Activated CD4-positive, alpha-beta T cell treated with anti-CD3 and anti-CD28 coated beads, Interleukin-10, Interleukin-2, amounts not matched to agents 100 ng/mL and 50 ng/mL, durations not matched to agents 16 hours and 8 hours (primary cell): ENCODE results near the gene ALCAM.
"Not testable (repeated sequence)": the region's sequence is repeated elsewhere in the genome, so short reads cannot be mapped to it uniquely, and the experiment has no call there.

Source experiments
- DNase-seq: peaks from one replicate; pipeline ENCODE4 v3.0.0-alpha.2; 2020

The ALCAM gene

DNA sequence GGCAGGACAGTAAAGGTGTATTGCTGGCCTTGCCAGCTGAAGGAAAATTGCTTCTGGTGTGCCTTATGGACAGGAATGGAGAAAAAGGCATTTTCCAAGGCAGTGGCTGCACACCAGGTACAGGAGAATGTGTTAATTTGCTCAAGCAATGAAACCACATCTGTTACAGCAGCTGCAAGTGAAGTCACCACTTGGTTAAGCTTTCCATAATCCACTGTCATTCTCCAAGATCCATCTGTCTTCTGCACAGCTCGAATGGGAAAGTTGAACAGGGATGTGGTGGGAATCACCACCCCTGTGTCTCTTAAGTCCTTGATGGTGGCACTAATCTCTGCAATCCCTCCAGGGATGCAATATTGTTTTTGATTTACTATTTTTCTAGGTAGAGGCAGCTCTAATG is 236.8 kb downstream of the ALCAM start:
- not testable (repeated sequence) for DNase-seq

DNA sequence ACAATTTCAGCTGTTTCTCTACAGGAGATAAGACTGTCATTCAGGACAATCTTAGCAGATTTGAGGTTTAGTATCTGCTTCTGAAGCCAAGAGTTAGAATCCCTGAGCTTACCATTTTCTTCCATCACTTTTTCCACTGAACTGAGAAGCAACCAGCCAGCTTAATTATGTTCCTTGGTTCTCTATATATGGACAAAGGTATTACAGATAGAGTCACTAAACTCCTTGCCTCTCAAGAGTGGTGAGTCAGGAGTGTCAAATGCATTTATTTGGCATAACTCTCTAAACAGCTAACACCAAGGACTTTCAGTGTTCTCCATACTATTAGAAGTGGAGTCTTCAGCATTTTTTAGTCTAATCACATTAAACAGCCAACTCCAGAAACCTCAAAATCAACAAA is 239.3 kb downstream of the ALCAM start:
- DNase-seq = no peak

DNA sequence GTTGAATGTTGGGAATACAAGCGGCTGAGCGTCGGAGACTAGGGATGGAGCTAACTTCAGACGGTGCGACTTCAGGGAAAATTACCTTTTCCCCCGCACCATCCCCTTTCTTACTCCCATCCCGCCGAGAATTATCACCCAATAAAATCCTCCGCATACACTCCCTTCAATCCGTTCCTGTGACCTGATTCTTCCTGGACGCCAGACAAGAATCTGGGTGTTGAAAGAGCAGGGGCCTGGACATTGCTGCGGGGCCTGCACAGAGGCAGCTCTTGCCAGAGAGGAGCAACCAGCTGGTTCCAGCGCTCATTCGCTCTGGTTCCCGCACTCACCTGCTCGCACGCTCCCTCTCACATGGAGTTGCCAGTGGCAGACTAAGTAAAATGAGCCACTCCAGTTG is 241.9 kb downstream of the ALCAM start:
- DNase-seq = no peak

DNA sequence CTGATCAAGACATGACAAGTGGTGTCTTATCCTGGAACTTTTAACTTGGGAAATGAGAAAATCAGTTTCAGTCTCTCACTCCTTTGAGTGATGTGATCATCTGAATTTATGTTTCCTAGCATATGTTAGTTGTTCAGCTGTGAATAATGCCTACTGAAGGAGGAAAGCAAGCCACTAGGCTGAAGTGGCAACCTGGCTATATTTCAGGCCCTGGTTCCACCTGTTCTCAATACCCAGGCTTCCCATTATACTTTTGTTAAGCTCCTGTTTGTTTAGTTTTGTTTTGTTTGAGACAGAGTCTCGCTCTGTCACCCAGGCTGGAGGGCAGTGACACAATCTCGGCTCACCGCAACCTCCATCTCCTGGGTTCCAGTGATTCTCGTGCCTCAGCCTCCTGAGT is 243.8 kb downstream of the ALCAM start:
- DNase-seq = no peak

DNA sequence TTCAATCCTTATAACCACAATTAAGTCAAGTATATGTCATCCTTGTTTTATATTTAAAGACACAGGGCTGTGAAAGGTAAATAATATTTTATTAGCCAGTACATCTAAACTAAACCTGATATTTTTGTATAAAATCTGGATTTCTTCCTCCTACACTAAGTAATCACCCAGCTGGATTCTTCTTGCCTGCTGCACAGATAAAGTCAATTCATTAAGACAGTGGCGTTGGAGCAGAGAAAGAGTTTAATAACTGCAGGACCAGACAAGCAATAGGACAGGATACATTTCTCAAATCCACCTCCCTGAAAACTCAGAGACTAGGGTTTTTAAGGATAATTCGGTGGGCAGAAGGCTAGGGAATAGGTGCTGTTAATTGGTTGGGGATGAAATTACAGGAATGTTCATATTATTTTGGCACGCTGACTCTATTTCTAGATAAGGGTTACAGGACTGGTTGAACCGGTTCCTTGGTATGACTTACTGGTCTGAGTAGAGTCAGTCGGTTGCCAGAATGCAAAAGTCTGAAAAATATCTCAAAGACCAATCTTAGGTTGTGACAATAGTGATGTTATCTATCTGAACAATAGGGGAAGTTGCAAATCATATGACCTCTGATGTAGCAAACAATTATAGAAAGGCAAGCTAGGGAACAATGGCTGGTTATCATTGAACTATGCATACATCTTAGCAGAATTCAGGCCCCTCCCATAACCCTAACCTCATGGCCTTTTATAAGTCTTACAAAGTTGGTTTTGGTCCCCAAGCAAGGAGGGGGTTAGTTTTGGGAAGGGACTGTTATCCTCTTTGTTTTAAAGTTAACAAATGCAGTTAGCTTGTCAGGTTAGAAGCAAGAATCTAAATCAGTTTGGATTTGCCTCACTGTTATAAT is 244.8 kb downstream of the ALCAM start:
- DNase-seq = no peak

DNA sequence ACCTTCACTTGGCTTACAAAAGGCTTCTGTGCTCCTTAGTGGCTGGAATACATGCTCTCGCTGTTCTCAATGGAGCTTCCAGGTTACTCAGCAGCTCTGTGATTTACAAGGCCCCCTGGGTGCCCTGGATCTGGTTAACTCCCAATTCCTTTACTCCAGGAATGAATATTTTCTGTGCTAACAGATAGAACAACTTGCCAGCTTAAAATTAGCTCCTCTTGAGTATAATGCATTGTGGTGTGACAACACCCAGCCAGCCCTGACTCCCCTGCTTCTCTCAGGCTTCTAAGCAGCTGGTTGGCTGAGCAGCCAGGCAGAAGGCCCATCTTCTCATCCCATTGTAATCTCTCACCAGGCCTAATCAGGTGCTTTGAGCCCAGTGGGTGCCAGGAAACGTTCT is 246.4 kb downstream of the ALCAM start:
- no peak for DNase-seq

DNA sequence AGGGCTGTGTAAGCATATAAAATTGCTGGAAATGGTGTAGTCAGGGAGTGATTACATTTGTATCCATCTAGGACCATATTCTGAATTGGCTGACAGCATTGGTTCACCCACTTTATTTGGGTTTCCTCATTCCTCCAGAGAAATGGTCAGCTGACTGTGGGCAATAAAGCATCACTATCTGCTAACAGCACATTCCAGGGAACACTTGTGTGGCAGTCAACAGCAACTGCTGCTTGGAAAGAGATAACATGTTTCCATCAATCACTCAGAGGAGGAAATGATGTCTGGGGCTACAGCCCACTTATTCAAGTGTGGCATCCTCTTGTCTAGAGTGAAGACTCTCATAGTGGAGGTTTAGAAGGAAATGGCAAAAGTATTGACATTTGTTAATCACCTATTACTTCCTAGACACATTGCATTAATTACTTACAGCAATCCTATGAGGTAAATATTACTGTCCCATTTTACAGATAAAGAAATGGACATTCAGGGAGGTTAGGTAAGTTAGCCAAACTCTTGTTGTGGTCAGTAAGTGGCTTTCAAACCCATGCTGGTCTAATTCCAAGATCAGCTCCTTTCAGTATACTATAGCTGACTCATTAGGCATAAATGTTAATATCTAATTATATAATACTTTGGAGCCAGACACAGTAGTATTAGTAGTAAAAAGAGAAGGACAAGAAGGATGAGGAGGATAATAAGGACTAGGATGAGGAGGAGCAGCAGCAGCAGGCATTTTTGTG is 247.8 kb downstream of the ALCAM start:
- no peak for DNase-seq

DNA sequence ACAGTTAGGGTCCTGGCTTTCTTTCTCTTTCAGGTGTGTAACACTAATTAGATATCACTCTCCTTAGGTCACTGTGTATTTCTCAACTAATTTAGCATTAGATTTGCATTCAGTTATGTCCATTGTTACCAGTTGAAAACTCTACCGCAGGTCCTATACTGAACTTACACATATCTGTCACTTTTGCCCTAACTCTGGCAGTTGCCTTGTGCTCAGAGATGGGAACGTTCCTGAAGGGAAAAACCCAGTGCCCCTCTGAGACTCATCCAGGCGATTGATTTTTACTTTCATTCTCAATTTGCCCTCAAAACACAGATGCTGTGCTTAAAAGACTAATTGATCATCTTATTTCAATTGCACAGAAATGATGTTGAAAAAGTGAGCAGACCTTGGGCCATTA is 249.1 kb downstream of the ALCAM start:
- no peak for DNase-seq

DNA sequence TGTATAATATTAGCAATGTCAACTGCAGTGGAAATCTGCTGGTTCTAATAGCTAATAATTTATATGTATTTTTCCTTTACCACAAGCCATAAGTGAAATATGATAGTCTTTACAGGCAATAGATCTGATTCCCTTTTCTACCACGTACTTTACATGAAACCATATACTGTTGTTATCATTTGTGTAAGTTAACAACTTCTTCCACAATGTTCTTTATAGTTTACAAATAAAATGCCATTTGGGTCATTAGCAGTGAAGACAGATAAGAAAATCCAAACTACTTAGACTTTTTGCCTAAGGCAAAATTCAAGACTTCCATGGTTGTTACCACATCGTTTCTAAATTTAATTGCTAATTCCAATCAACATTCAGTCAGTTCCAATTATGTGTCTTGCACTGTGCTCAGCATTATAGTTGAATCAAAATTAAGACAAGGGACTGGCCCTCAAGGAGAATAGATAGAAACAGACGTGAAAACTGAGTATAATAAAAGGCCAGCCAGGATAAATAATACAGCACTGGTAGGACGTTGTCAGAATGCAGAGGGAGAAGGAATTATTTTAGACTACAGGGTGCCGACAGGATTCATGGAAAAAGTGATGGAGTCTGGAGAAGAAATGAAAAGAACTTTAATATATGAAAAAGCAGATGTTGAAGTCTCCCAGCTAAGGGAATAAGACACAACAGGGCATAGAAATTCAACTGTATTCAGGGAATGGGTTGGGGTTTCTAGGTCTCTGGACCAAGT is 249.8 kb downstream of the ALCAM start:
- no peak for DNase-seq

DNA sequence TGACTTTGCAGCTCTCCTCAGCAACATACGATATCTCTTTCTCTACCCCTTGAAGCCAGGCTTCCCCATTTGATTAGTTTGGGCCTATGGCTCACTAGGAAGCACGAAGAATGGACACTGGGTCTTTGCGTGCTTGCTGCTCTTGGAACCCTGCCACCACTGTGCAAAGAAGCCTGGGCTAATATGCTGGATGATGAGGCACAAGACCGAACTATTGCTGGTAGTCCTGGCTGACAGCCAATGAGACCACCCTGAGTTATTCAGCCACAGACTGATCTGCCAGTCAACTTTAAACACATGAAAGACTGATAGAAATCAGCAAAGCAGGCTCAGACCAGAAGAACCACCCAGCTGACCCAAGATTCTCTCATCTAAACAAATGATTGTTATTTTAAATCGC is 251.8 kb downstream of the ALCAM start:
- no peak for DNase-seq

DNA sequence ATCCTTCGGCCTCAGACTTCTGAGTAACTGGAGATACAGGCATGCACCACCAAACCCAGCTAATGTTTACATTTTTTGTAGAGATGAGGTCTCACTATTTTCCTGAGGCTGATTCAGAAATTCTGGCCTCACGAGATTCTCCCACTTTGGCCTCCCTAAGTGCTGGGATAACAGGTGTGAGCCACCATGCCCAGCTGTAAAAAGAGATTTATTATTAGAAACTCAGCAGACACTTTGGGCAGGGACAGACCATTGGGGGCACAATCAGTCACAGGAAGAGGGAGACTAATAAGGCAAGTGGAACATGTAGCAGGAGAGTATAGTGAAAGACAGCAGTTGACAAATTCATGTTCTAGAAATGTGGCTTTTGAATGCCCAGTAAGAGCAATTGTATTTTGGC is 252.9 kb downstream of the ALCAM start:
- no peak for DNase-seq

DNA sequence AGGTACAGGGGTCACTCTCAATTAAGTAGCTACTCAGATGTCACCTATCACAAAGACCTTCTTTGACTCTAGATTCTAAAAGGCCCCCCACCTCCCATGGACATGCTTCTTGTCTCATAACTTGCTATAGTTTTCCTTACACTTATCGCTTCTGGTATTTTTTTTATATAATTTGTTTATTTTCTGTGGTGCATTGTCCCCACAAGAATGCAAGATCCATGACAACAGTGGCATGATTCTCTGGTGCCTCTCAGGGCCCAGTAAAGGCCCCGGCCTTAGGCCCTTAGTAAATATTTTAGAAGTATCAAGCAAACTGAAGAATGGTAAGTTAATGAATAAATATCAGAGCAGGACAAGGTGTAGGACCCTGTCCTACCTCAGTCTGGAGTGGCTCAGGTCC is 253.5 kb downstream of the ALCAM start:
- no peak for DNase-seq

DNA sequence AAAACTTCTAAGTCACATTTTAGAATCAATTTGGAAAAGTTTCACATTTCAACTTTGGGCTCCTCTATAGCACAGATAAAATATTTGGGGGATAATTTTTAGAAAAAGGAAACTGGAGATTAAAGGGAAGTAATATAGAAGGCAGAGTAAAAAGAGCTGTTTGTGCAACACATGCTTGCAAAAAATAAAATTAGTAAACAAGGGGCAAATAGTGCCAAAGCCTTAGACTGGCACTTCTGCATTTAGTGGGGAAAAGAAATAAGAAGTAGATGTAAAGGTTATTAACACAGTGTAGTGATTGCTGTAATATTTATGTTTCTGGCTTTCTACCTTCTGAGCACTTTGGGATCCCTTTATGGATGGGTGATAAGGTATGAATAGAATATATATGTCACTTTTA is 255.5 kb downstream of the ALCAM start:
- DNase-seq = no peak
